ENCODE data around the gene RASL11A. TPM values are rescaled to one million over a fixed set of nuclear protein-coding genes. Genes with fewer than 3 reads are reported as not detected.

RASL11A gene
- polyA plus RNA-seq, 1 of the 3 experiments (the other 2 are of a cell fraction), result 2.7 TPM

DNA sequence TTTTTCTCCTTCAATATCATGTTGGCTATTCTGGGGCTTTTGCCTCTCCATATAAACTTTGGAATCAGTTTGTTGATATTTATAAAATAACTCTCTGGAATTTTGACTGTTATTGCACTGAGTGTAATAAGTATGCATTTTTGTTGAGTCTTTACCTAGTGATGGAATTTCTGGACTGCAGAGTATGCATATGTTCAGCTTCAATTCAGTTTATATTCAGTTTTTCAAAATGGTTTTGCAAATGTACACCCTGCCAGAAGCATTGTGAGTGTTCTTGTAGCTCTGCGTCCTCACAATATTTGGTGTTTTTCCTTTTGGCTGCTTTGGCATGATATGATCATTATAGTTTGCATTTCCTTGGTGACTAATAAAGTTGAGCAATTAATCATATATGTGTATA is 43.1 kb downstream of the RASL11A start:
- H3K4me2 ChIP-seq, result no peak overlapping the region
- H3K4me1 ChIP-seq (ENCODE audit: control insufficient read depth in 1 of 2, insufficient read depth in 2 of 2, low read depth in 1 of 2, low read length in 1 of 2), result no peaks in the 10 kb centered on the region
- no peaks in the 10 kb centered on the region for H3K9me2 ChIP-seq
- ChIA-PET CTCF (interaction anchor here (1.3 kb wide), 1 partner anchor 329 kb away, joined by 3 read pairs; no protein-coding TSS in a partner anchor), POLR2A (no interaction called here)
- H3K27me3 ChIP-seq (ENCODE audit: insufficient read depth), result peaks cover 34% of the 10 kb centered on the region
- TF ChIP-seq, protein P1, sequence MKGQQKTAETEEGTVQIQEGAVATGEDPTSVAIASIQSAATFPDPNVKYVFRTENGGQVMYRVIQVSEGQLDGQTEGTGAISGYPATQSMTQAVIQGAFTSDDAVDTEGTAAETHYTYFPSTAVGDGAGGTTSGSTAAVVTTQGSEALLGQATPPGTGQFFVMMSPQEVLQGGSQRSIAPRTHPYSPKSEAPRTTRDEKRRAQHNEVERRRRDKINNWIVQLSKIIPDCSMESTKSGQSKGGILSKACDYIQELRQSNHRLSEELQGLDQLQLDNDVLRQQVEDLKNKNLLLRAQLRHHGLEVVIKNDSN (IDR thresholded peaks at IDR 0.05; ENCODE audit: borderline replicate concordance, low read depth), result no peak
- TF ChIP-seq NRF1 (IDR thresholded peaks at IDR 0.05; ENCODE audit: low read depth, low read length), result no peak
- no peaks in the 10 kb centered on the region for H3F3A ChIP-seq (replicated peaks; ENCODE audit: insufficient read depth)
- no peak for DNase-seq
- H3K9me3 ChIP-seq, result no peaks in the 10 kb centered on the region
- no peak overlapping the region for H2AFZ ChIP-seq (ENCODE audit: low read depth)
- 45% methylated on average over 1 of the region's 1 CpG for WGBS (ENCODE audit: low lambda C conversion rate)
- no peak overlapping the region for H3K9ac ChIP-seq
- no peak overlapping the region for H3K4me3 ChIP-seq (ENCODE audit: low read depth in 2 of 2, low read length in 1 of 2)
- H3K36me3 ChIP-seq (replicated peaks in 1 of 2; ENCODE audit: control insufficient read depth in 1 of 2, insufficient read depth in 2 of 2, low read length in 1 of 2), result no peaks in the 10 kb centered on the region
- H3K27ac ChIP-seq (ENCODE audit: low read depth in 2 of 2, low read length in 1 of 2), result no peak overlapping the region
- H4K20me1 ChIP-seq (ENCODE audit: insufficient read depth), result no peaks in the 10 kb centered on the region
- H3K79me2 ChIP-seq (ENCODE audit: insufficient read depth), result no peaks in the 10 kb centered on the region

DNA sequence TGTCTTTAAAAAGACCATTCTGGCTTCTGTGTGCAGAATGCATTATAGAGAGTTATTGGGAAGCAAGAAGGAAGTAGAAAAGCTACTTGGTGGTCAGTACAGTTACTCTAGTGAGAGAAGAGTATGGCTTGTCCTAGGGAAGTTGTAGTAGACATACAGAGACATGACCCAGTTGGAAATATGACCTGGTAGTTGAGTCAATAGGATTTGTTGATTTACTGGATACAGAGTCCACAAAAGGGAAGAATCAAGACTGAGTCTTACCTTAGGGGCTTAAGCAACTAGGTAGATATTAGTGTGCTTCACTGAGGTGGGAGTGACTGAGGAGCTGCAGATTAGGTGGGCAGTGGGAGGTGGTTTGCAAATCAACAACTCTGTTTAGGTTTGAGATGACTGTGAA is 48.8 kb downstream of the RASL11A start:
- no peak overlapping the region for H3K27ac ChIP-seq (ENCODE audit: low read depth in 2 of 2, low read length in 1 of 2)
- no peaks in the 10 kb centered on the region for H3K4me1 ChIP-seq (ENCODE audit: control insufficient read depth in 1 of 2, insufficient read depth in 2 of 2, low read depth in 1 of 2, low read length in 1 of 2)
- H3K9me3 ChIP-seq, result no peaks in the 10 kb centered on the region
- H3K36me3 ChIP-seq (replicated peaks in 1 of 2; ENCODE audit: control insufficient read depth in 1 of 2, insufficient read depth in 2 of 2, low read length in 1 of 2), result no peaks in the 10 kb centered on the region
- POLR2A ChIA-PET, result no interaction called here
- no peaks in the 10 kb centered on the region for H3F3A ChIP-seq (replicated peaks; ENCODE audit: insufficient read depth)
- H3K4me2 ChIP-seq, result no peak overlapping the region
- TF ChIP-seq, protein P2, sequence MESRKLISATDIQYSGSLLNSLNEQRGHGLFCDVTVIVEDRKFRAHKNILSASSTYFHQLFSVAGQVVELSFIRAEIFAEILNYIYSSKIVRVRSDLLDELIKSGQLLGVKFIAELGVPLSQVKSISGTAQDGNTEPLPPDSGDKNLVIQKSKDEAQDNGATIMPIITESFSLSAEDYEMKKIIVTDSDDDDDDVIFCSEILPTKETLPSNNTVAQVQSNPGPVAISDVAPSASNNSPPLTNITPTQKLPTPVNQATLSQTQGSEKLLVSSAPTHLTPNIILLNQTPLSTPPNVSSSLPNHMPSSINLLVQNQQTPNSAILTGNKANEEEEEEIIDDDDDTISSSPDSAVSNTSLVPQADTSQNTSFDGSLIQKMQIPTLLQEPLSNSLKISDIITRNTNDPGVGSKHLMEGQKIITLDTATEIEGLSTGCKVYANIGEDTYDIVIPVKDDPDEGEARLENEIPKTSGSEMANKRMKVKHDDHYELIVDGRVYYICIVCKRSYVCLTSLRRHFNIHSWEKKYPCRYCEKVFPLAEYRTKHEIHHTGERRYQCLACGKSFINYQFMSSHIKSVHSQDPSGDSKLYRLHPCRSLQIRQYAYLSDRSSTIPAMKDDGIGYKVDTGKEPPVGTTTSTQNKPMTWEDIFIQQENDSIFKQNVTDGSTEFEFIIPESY (IDR thresholded peaks at IDR 0.05; ENCODE audit: borderline replicate concordance, low read depth), result no peak
- no peak for TF ChIP-seq CHD2 (IDR thresholded peaks at IDR 0.05; ENCODE audit: low read length, partially characterized antibody)
- TF ChIP-seq, protein P3, sequence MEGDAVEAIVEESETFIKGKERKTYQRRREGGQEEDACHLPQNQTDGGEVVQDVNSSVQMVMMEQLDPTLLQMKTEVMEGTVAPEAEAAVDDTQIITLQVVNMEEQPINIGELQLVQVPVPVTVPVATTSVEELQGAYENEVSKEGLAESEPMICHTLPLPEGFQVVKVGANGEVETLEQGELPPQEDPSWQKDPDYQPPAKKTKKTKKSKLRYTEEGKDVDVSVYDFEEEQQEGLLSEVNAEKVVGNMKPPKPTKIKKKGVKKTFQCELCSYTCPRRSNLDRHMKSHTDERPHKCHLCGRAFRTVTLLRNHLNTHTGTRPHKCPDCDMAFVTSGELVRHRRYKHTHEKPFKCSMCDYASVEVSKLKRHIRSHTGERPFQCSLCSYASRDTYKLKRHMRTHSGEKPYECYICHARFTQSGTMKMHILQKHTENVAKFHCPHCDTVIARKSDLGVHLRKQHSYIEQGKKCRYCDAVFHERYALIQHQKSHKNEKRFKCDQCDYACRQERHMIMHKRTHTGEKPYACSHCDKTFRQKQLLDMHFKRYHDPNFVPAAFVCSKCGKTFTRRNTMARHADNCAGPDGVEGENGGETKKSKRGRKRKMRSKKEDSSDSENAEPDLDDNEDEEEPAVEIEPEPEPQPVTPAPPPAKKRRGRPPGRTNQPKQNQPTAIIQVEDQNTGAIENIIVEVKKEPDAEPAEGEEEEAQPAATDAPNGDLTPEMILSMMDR (IDR thresholded peaks at IDR 0.05), result no peak
- TF ChIP-seq ELF1 (IDR thresholded peaks at IDR 0.05), result no peak
- TF ChIP-seq POLR2AphosphoS5 (IDR thresholded peaks at IDR 0.05; ENCODE audit: low read depth, low read length), result no peak
- TF ChIP-seq MEF2A (IDR thresholded peaks at IDR 0.05; ENCODE audit: borderline replicate concordance, low read depth), result no peak
- CTCF ChIA-PET, result interaction anchor here (1.1 to 1.2 kb wide), 3 partner anchors 20 to 41 kb away, joined by 3 read pairs; no protein-coding TSS in a partner anchor
- no peak overlapping the region for H3K4me3 ChIP-seq (ENCODE audit: low read depth in 2 of 2, low read length in 1 of 2)
- H3K27me3 ChIP-seq (ENCODE audit: insufficient read depth), result peaks cover 65% of the 10 kb centered on the region
- H4K20me1 ChIP-seq (ENCODE audit: insufficient read depth), result no peaks in the 10 kb centered on the region
- H3K79me2 ChIP-seq (ENCODE audit: insufficient read depth), result no peaks in the 10 kb centered on the region
- no peak overlapping the region for H2AFZ ChIP-seq (ENCODE audit: low read depth)
- DNase-seq, result no peak
- no peak overlapping the region for H3K9ac ChIP-seq
- H3K9me2 ChIP-seq, result no peaks in the 10 kb centered on the region
